Stomach (tissue), 4 donors: ENCODE data around the gene NAALADL2.

Source experiments
- CTCF ChIP-seq, 7 experiments: fragments of 450-650 bp in 4 of 7; fragments of 200-600 bp in 3 of 7; sonication (generic) in 3 of 7; IDR thresholded peaks; one replicate each; pipeline ENCODE4 v1.5.1; 2016 to 2019; ENCODE audit warnings: antibody characterized with exemption in 7 of 7, control low read depth in 2 of 7, mild to moderate bottlenecking in 1 of 7
- POLR2A ChIP-seq, 4 donors: fragments of 450-650 bp; IDR thresholded peaks; one replicate each; pipeline ENCODE4 v1.6.1; 2016; ENCODE audit warnings: antibody characterized with exemption in 4 of 4, control low read depth in 2 of 4, mild to moderate bottlenecking in 1 of 4, moderate library complexity in 1 of 4
- POLR2AphosphoS5 ChIP-seq, 3 donors: sonication (generic); formaldehyde crosslinking; IDR thresholded peaks; one replicate each; pipeline ENCODE4 v1.6.1; 2016; ENCODE audit warnings: antibody characterized with exemption in 3 of 3

GRCh38 chr3:175591375-175591774 lies 732.2 kb downstream of the NAALADL2 start:
- TF ChIP-seq POLR2AphosphoS5 (IDR thresholded peaks at IDR 0.05): no peak
- no peak for TF ChIP-seq CTCF (IDR thresholded peaks at IDR 0.05)
- no peak for TF ChIP-seq POLR2A (IDR thresholded peaks at IDR 0.05)
